Activated CD8-positive, alpha-beta T cell treated with anti-CD3 and anti-CD28 coated beads for 36 hours (primary cell): ENCODE measurements around the gene CLSTN2. TPM values are rescaled to one million over a fixed set of nuclear protein-coding genes. Genes with fewer than 3 reads are reported as not detected.

Experiments
- ATAC-seq: fragments of 200-7000 bp; cut with Tn5 transposase; one replicate; pipeline ENCODE4 v1.10.0; 2021; ENCODE audit warnings: mild to moderate bottlenecking, moderate library complexity
- CTCF ChIA-PET: fragments of 350-600 bp; sonication (Branson Sonifier 250); formaldehyde crosslinking; loops from one replicate; lab custom pipeline; 2021; ENCODE audit warnings: antibody characterized with exemption; lab: Charles Lee
- POLR2A ChIA-PET: fragments of 350-600 bp; sonication (Branson Sonifier 250); formaldehyde crosslinking; loops from one replicate; lab custom pipeline; 2021; ENCODE audit warnings: antibody characterized with exemption; lab: Charles Lee
- DNase-seq: peaks from one replicate; pipeline ENCODE4 v3.0.0-alpha.2; 2020
- H3K27ac Mint-ChIP-seq: one replicate; pipeline ENCODE4 v1.8.0; 2021; ENCODE audit warnings: mild to moderate bottlenecking, mixed read lengths
- H3K27me3 Mint-ChIP-seq: one replicate; pipeline ENCODE4 v1.8.0; 2021; ENCODE audit warnings: mixed read lengths
- H3K36me3 Mint-ChIP-seq: one replicate; pipeline ENCODE4 v1.8.0; 2021; ENCODE audit warnings: low read depth, mixed read lengths
- H3K4me1 Mint-ChIP-seq: one replicate; pipeline ENCODE4 v1.8.0; 2021; ENCODE audit warnings: low read depth, mixed read lengths
- H3K4me3 Mint-ChIP-seq: one replicate; pipeline ENCODE4 v1.8.0; 2021; ENCODE audit warnings: mild to moderate bottlenecking, moderate library complexity, mixed read lengths
- H3K9me3 Mint-ChIP-seq: one replicate; pipeline ENCODE4 v1.8.0; 2021; ENCODE audit warnings: mixed read lengths
- CTCF ChIP-seq: fragments of 200-600 bp; IDR thresholded peaks from one replicate; pipeline ENCODE4 v1.8.0; 2022; ENCODE audit warnings: antibody characterized with exemption, mild to moderate bottlenecking
- intact Hi-C: fragments of 100-400 bp; cut with micrococcal nuclease; formaldehyde crosslinking; loops from one replicate; pipeline ENCODE4 v1.10.0; 2022
- total RNA-seq, 2 experiments: library from RNA; stranded (reverse); gene quantifications; one replicate each; pipeline ENCODE4 v1.2.3, GENCODE V29; 2021

Gene CLSTN2
- total RNA-seq, 2 experiments from 2014 or later, result not detected

- H3K27ac Mint-ChIP-seq, result no peak overlapping the region
- no peaks in the 10 kb centered on the region for H3K36me3 Mint-ChIP-seq
- ChIA-PET CTCF (no interaction called here), POLR2A (no interaction called here)
- intact Hi-C loops, result no loop called here
- no peak for TF ChIP-seq CTCF
- H3K9me3 Mint-ChIP-seq, result peaks cover 4% of the 10 kb centered on the region
- no peaks in the 10 kb centered on the region for H3K27me3 Mint-ChIP-seq
- ATAC-seq, result no peak
- DNase-seq, result no peak
- no peak overlapping the region for H3K4me3 Mint-ChIP-seq
- no peaks in the 10 kb centered on the region for H3K4me1 Mint-ChIP-seq
Observed at GRCh38 chr3:139916271-139916670, 18.7 kb upstream of the CLSTN2 start.

GRCh38 chr3:139917226-139917785 is 17.7 kb upstream of the CLSTN2 start:
- Mint-ChIP-seq H3K9me3 (peaks cover under 1% of the 10 kb centered on the region), H3K27ac (no peak overlapping the region), H3K27me3 (no peaks in the 10 kb centered on the region), H3K4me1 (no peaks in the 10 kb centered on the region), H3K36me3 (no peaks in the 10 kb centered on the region), H3K4me3 (no peak overlapping the region)
- intact Hi-C loops, result no loop called here
- ChIA-PET CTCF (no interaction called here), POLR2A (no interaction called here)
- no peak for TF ChIP-seq CTCF
- DNase-seq, result no peak
- ATAC-seq, result no peak

- Mint-ChIP-seq H3K4me3 (no peak overlapping the region), H3K4me1 (no peaks in the 10 kb centered on the region), H3K27ac (no peak overlapping the region), H3K36me3 (no peaks in the 10 kb centered on the region), H3K9me3 (no peaks in the 10 kb centered on the region), H3K27me3 (peaks cover 13% of the 10 kb centered on the region)
- ATAC-seq (no peak), DNase-seq (no peak)
- no peak for TF ChIP-seq CTCF
- ChIA-PET POLR2A (no interaction called here), CTCF (interaction anchor here (1.8 kb wide), 1 partner anchor 8 kb away, joined by 9 read pairs; no protein-coding TSS in a partner anchor)
- intact Hi-C loops, result no loop called here
Observed at GRCh38 chr3:139928708-139929505, 6.1 kb upstream of the CLSTN2 start.

GRCh38 chr3:139930211-139930610 is 4.8 kb upstream of the CLSTN2 start:
- TF ChIP-seq CTCF, result no peak
- intact Hi-C loops, result no loop called here
- no peak overlapping the region for H3K27ac Mint-ChIP-seq
- H3K4me3 Mint-ChIP-seq, result no peak overlapping the region
- no peaks in the 10 kb centered on the region for H3K36me3 Mint-ChIP-seq
- H3K4me1 Mint-ChIP-seq, result no peaks in the 10 kb centered on the region
- H3K9me3 Mint-ChIP-seq, result no peaks in the 10 kb centered on the region
- no peak for DNase-seq
- ChIA-PET CTCF (no interaction called here), POLR2A (no interaction called here)
- H3K27me3 Mint-ChIP-seq, result peaks cover 21% of the 10 kb centered on the region
- ATAC-seq, result no peak

- intact Hi-C loops, result no loop called here
- H3K27ac Mint-ChIP-seq, result no peak overlapping the region
- H3K9me3 Mint-ChIP-seq, result no peaks in the 10 kb centered on the region
- H3K4me3 Mint-ChIP-seq, result no peak overlapping the region
- DNase-seq, result no peak
- no peaks in the 10 kb centered on the region for H3K36me3 Mint-ChIP-seq
- CTCF ChIA-PET, result no interaction called here
- POLR2A ChIA-PET, result no interaction called here
- H3K4me1 Mint-ChIP-seq, result peaks cover 3% of the 10 kb centered on the region
- no peak for TF ChIP-seq CTCF
- no peak for ATAC-seq
- peaks cover 39% of the 10 kb centered on the region for H3K27me3 Mint-ChIP-seq
Observed at GRCh38 chr3:139933766-139934165, 1.2 kb upstream of the CLSTN2 start.
